Adrenal gland (tissue), 19 donors: ENCODE data around the gene SLC26A6. TPM values are rescaled to one million over a fixed set of nuclear protein-coding genes. Genes with fewer than 3 reads are reported as not detected.
A peak's percentile ranks its signal among the peaks of the same experiment; 100 is the strongest.

Experiments
- DNase-seq, 7 donors: peaks; one replicate each; pipeline ENCODE4 v3.0.0-alpha.2; 2019 to 2020
- H3K27ac ChIP-seq, 5 donors: fragments of 200-600 bp; sonication (generic) in 4 of 5; 1 replicate in 3 of 5; 2 replicates in 2 of 5; pipeline versions ENCODE4 v1.5.1 to v1.8.0; 2016 to 2020; ENCODE audit warnings: mild to moderate bottlenecking in 1 of 5
- H3K27me3 ChIP-seq: fragments of 200-600 bp; 2 replicates; pipeline ENCODE4 v1.8.0; 2021
- H3K36me3 ChIP-seq, 2 donors: fragments of 200-600 bp; replicated peaks in 1 of 2; 1 replicate in 1 of 2; 2 replicates in 1 of 2; pipeline versions ENCODE4 v1.5.1 to v1.8.0; 2018 to 2022
- H3K4me1 ChIP-seq, 2 donors: fragments of 200-600 bp; replicated peaks in 1 of 2; 1 replicate in 1 of 2; 2 replicates in 1 of 2; pipeline versions ENCODE4 v1.5.1 to v1.8.0; 2018 to 2021
- H3K4me3 ChIP-seq, 4 donors: fragments of 200-600 bp; sonication (generic) in 3 of 4; one replicate each; pipeline ENCODE4 v1.5.1; 2016 to 2018
- H3K9me3 ChIP-seq, 3 donors: fragments of 200-600 bp; sonication (generic) in 1 of 3; replicated peaks in 1 of 3; 1 replicate in 2 of 3; 2 replicates in 1 of 3; pipeline versions ENCODE4 v1.5.1 to v1.8.0; 2016 to 2021
- POLR2A ChIP-seq, 2 donors: fragments of 450-650 bp; IDR thresholded peaks; one replicate each; pipeline ENCODE4 v1.6.1; 2017; ENCODE audit warnings: antibody characterized with exemption in 2 of 2, mild to moderate bottlenecking in 2 of 2, moderate library complexity in 1 of 2
- WGBS, 4 donors: extraction: QIAGEN DNeasy Blood & Tissue Kit in 2 of 4; methylation state at CpG; one replicate each; pipeline versions ENCODE4 v1.1.5 to v1.1.7; 2013 to 2017; 5-methylcytosine and 5-hydroxymethylcytosine counted together
- intact Hi-C, 2 donors: fragments of 100-400 bp; cut with DNase I; formaldehyde crosslinking; loops; one replicate each; pipeline versions ENCODE4 v1.14.1 to v1.15.0; 2022 to 2023
- long read RNA-seq, 10 donors: library from polyadenylated mRNA in 3 of 10; unstranded in 2 of 10; stranded (forward) in 1 of 10; transcript quantifications; one replicate each; pipeline ENCODE4 v2.0.0 and lab custom pipeline, GENCODE V29; 2021 to 2026
- polyA plus RNA-seq, 3 donors: library from polyadenylated mRNA; stranded (reverse); fragments of 200-250 nt in 2 of 3; fragments of 350-450 nt in 1 of 3; fragmentation: Illumina TruSeq in 1 of 3; extraction: RNeasy Lipid Tissue Mini Kit (QIAGEN cat#74804) in 1 of 3; gene quantifications; one replicate each; pipeline ENCODE4 v1.2.3, GENCODE V29; 2013 to 2014
- total RNA-seq, 9 donors: library from RNA; depleted of rRNA in 4 of 9; stranded (reverse); fragments of >200 nt in 4 of 9; fragments of 120-200 nt in 1 of 9; fragmentation: NEBNext Ultra II Directional in 1 of 9; extraction: Animal tissue kit (Norgen Biotek cat#: 25700) in 1 of 9; gene quantifications; one replicate each; pipeline versions ENCODE4 v1.1.0 to v1.2.4, GENCODE V29; 2013 to 2023
- TF ChIP-seq, protein P1 (sequence below), 6 experiments: fragments of 450-650 bp in 4 of 6; fragments of 200-600 bp in 2 of 6; sonication (generic) in 1 of 6; IDR thresholded peaks; 1 replicate in 5 of 6; 2 replicates in 1 of 6; pipeline versions ENCODE4 v1.5.1 to v1.8.0; 2016 to 2021; ENCODE audit warnings: antibody characterized with exemption in 6 of 6, mild to moderate bottlenecking in 2 of 6, moderate library complexity in 1 of 6
- donor health status: healthy with polysubstance abuse.
- donor health status: Bipolar disorder and iron deficiency.
- donor health status: DM: yes; HTN: yes; CAD: no.
- donor health status: DM: no; HTN: no; CAD: no.
- donor health status: DM: no; HTN: no; CAD: no.
- donor health status: DM: yes; HTN: yes; CAD: no.

Gene SLC26A6
- total RNA-seq (10 to 100 TPM in 8 of 9 donors, 1 to 10 TPM in 1; 7.8 to 42.5 (median 17.5) TPM), polyA plus RNA-seq (10 to 100 TPM in 2 of 3 donors, 1 to 10 TPM in 1; 8.3 to 47.2 (median 23.5) TPM)
- long read RNA-seq, donor 1, partial matches to known transcripts = 0 of 2 reads
- long read RNA-seq, donor 1, other reads (novel, unspliced or antisense) = 0 of 2 reads
- long read RNA-seq, donor 2, partial matches to known transcripts = 0 of 3 reads
- long read RNA-seq, donor 2, other reads (novel, unspliced or antisense) = 0 of 3 reads
- long read RNA-seq, donor 3, partial matches to known transcripts = 0 of 2 reads
- long read RNA-seq, donor 3, other reads (novel, unspliced or antisense) = 0 of 2 reads
- long read RNA-seq, donor 4, partial matches to known transcripts = 0 of 2 reads
- long read RNA-seq, donor 4, other reads (novel, unspliced or antisense) = 2 of 2 reads
- long read RNA-seq, donor 5, transcript SLC26A6-205 (21 exons, 2,589 nt) = major isoform, 7 of 48 reads
- long read RNA-seq, donor 5, transcript SLC26A6-207 (21 exons, 2,630 nt) = major isoform, 7 of 48 reads
- long read RNA-seq, donor 5, partial matches to known transcripts = 2 of 48 reads
- long read RNA-seq, donor 5, other reads (novel, unspliced or antisense) = 31 of 48 reads
- long read RNA-seq, donor 6, partial matches to known transcripts = 0 of 1 reads
- long read RNA-seq, donor 6, other reads (novel, unspliced or antisense) = 1 of 1 reads
- long read RNA-seq, donor 7, partial matches to known transcripts = 0 of 1 reads
- long read RNA-seq, donor 7, other reads (novel, unspliced or antisense) = 0 of 1 reads
- long read RNA-seq, donor 8, partial matches to known transcripts = 0 of 5 reads
- long read RNA-seq, donor 8, other reads (novel, unspliced or antisense) = 0 of 5 reads
- long read RNA-seq, donor 9 = 0 reads
- long read RNA-seq, donor 10 = 0 reads

- Histone ChIP-seq H3K36me3 (peaks cover 0 to 15% of the 10 kb centered on the region in 2 donors), H3K27ac (peak within 1 kb of the TSS in 4 of 5 donors; percentile 65 to 88 (median 78)), H3K9me3 (no peaks in the 10 kb centered on the region), H3K27me3 (no peaks in the 10 kb centered on the region), H3K4me1 (peaks cover 13 to 24% of the 10 kb centered on the region in 2 donors), H3K4me3 (peak within 1 kb of the TSS; percentile 71 to 90 (median 80))
- intact Hi-C loops = no loop called here
- WGBS, 4 donors = 0 to 1% (median 0%) methylated on average over 10 to 68 of the region's 68 CpGs
- DNase-seq = peak; percentile 95 to 98 (median 97)
- peak; percentile 47 to 83 for TF ChIP-seq POLR2A (IDR thresholded peaks at IDR 0.05)
- TF ChIP-seq, protein P1, sequence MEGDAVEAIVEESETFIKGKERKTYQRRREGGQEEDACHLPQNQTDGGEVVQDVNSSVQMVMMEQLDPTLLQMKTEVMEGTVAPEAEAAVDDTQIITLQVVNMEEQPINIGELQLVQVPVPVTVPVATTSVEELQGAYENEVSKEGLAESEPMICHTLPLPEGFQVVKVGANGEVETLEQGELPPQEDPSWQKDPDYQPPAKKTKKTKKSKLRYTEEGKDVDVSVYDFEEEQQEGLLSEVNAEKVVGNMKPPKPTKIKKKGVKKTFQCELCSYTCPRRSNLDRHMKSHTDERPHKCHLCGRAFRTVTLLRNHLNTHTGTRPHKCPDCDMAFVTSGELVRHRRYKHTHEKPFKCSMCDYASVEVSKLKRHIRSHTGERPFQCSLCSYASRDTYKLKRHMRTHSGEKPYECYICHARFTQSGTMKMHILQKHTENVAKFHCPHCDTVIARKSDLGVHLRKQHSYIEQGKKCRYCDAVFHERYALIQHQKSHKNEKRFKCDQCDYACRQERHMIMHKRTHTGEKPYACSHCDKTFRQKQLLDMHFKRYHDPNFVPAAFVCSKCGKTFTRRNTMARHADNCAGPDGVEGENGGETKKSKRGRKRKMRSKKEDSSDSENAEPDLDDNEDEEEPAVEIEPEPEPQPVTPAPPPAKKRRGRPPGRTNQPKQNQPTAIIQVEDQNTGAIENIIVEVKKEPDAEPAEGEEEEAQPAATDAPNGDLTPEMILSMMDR (IDR thresholded peaks at IDR 0.05) = peak; percentile 12 to 61 (median 48)
Observed at GRCh38 chr3:48635222-48636021, at the start of gene SLC26A6. Gene SLC26A6, minus strand, starts transcription at chr3:48635461. Its CDS starts 68 bp downstream, at chr3:48635393.

DNA sequence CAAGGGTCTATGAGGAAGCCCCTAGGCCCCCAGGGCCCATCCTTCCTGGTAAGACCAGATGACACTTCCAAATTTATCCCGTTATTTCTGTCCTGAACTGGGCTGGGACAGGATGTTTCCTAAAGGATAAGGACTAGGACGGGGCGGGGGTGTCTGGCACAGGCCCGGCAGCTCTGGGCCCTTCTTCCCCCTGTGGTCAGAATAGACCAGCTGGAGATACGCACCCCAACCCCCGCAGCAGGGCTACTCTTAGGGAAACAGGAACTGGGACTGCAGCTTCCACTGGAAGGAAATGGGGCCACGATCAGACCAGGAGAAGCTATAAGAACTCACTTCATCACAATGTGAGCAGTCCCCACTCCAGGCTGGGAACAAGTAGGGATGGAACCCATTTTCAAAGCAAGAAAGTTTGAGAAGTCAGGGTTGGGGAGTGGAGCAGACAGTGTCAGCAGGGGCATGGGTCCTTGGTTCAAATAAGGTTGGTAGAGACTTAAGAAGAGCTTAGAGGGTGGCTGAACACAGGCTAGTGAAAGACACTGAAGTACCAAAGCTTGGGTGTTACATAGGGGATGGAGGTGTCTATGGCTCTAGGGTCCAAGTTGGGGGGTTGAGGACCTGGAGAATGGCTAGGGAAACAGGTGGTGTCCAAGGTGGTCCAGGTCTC is 49.4 kb upstream of the SLC26A6 start:
- Histone ChIP-seq H3K4me1 (peaks cover 16 to 33% of the 10 kb centered on the region in 2 donors), H3K9me3 (no peaks in the 10 kb centered on the region), H3K27ac (peak overlapping the region in 4 of 5 donors; percentile 10 to 94 (median 50)), H3K4me3 (peak overlapping the region in 2 of 4 donors; percentile 87 to 94), H3K27me3 (no peaks in the 10 kb centered on the region), H3K36me3 (peaks cover 0 to 54% of the 10 kb centered on the region in 2 donors)
- peak in 6 of 7 donors; percentile 42 to 82 (median 58) for DNase-seq
- TF ChIP-seq, protein P1 (IDR thresholded peaks at IDR 0.05) = no peak
- peak in 1 of 2 donors; percentile 16 for TF ChIP-seq POLR2A (IDR thresholded peaks at IDR 0.05)
- intact Hi-C loops = no loop called here
- 41 to 52% (median 48%) methylated on average over 5 to 7 of the region's 7 CpGs for WGBS, 4 donors

GRCh38 chr3:48684054-48684349 is 48.7 kb upstream of the SLC26A6 start:
- H3K27ac ChIP-seq = peak overlapping the region in 4 of 5 donors; percentile 10 to 94 (median 50)
- peaks cover 0 to 54% of the 10 kb centered on the region in 2 donors for H3K36me3 ChIP-seq
- DNase-seq = no peak
- intact Hi-C loops = no loop called here
- no peaks in the 10 kb centered on the region for H3K9me3 ChIP-seq
- peaks cover 16 to 33% of the 10 kb centered on the region in 2 donors for H3K4me1 ChIP-seq
- H3K27me3 ChIP-seq = no peaks in the 10 kb centered on the region
- peak overlapping the region in 1 of 4 donors; percentile 87 for H3K4me3 ChIP-seq
- TF ChIP-seq, protein P1 (IDR thresholded peaks at IDR 0.05) = no peak
- no peak for TF ChIP-seq POLR2A (IDR thresholded peaks at IDR 0.05)
- whole genome bisulfite sequencing, 4 donors = 45 to 56% (median 52%) methylated on average over 8 of the region's 8 CpGs
